Activated CD8-positive, alpha-beta T cell treated with anti-CD3 and anti-CD28 coated beads for 36 hours (primary cell): Measurements from ENCODE around the gene ITPKB. TPM values are rescaled to one million over a fixed set of nuclear protein-coding genes. Genes with fewer than 3 reads are reported as not detected.

Experiments used
- ATAC-seq: fragments of 200-7000 bp; cut with Tn5 transposase; one replicate; pipeline ENCODE4 v1.10.0; 2021; ENCODE audit warnings: mild to moderate bottlenecking, moderate library complexity
- CTCF ChIA-PET: fragments of 350-600 bp; sonication (Branson Sonifier 250); formaldehyde crosslinking; loops from one replicate; lab custom pipeline; 2021; ENCODE audit warnings: antibody characterized with exemption; lab: Charles Lee
- POLR2A ChIA-PET: fragments of 350-600 bp; sonication (Branson Sonifier 250); formaldehyde crosslinking; loops from one replicate; lab custom pipeline; 2021; ENCODE audit warnings: antibody characterized with exemption; lab: Charles Lee
- DNase-seq: peaks from one replicate; pipeline ENCODE4 v3.0.0-alpha.2; 2020
- H3K27ac Mint-ChIP-seq: one replicate; pipeline ENCODE4 v1.8.0; 2021; ENCODE audit warnings: mild to moderate bottlenecking, mixed read lengths
- H3K27me3 Mint-ChIP-seq: one replicate; pipeline ENCODE4 v1.8.0; 2021; ENCODE audit warnings: mixed read lengths
- H3K36me3 Mint-ChIP-seq: one replicate; pipeline ENCODE4 v1.8.0; 2021; ENCODE audit warnings: low read depth, mixed read lengths
- H3K4me1 Mint-ChIP-seq: one replicate; pipeline ENCODE4 v1.8.0; 2021; ENCODE audit warnings: low read depth, mixed read lengths
- H3K4me3 Mint-ChIP-seq: one replicate; pipeline ENCODE4 v1.8.0; 2021; ENCODE audit warnings: mild to moderate bottlenecking, moderate library complexity, mixed read lengths
- H3K9me3 Mint-ChIP-seq: one replicate; pipeline ENCODE4 v1.8.0; 2021; ENCODE audit warnings: mixed read lengths
- intact Hi-C: fragments of 100-400 bp; cut with micrococcal nuclease; formaldehyde crosslinking; loops from one replicate; pipeline ENCODE4 v1.10.0; 2022
- total RNA-seq, 2 experiments: library from RNA; stranded (reverse); gene quantifications; one replicate each; pipeline ENCODE4 v1.2.3, GENCODE V29; 2021
- TF ChIP-seq, protein P1 (sequence below): fragments of 200-600 bp; IDR thresholded peaks from one replicate; pipeline ENCODE4 v1.8.0; 2022; ENCODE audit warnings: antibody characterized with exemption, mild to moderate bottlenecking

ITPKB gene
- total RNA-seq, 2 experiments from 2014 or later, result 40.8 to 42.6 TPM

DNA sequence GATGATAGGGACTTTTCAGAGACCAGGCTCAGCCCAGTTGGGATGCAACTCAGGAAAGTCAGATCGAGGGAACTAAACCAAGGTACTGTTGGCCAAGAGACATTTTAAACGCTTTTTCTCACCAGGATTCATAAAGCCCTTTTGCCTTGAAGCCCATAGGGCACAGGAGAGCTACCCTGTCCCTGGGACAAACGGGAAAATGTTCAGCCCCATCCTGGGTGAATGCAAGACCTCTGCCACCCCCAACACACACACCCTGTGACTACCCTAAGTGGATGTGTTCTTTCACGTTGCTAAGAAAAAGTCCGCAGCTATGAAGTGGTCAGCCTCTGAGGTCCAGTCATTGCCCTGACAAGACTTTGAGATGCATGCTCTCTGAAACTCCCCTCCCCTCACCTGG, 58.4 kb downstream of the ITPKB start:
- ChIA-PET POLR2A (interaction anchor here (2.8 to 9.3 kb wide), 5 partner anchors 13 to 43 kb away, joined by 10 to 56 read pairs (median 11); no protein-coding TSS in a partner anchor), CTCF (interaction anchor here (0.9 to 5.5 kb wide), 7 partner anchors 7 to 47 kb away, joined by 3 to 42 read pairs (median 6); no protein-coding TSS in a partner anchor)
- H3K4me3 Mint-ChIP-seq, result peak overlapping the region; percentile 68
- H3K27me3 Mint-ChIP-seq, result no peaks in the 10 kb centered on the region
- peaks cover 31% of the 10 kb centered on the region for H3K36me3 Mint-ChIP-seq
- H3K4me1 Mint-ChIP-seq, result peaks cover 98% of the 10 kb centered on the region
- no peaks in the 10 kb centered on the region for H3K9me3 Mint-ChIP-seq
- no peak for ATAC-seq
- TF ChIP-seq, protein P1, sequence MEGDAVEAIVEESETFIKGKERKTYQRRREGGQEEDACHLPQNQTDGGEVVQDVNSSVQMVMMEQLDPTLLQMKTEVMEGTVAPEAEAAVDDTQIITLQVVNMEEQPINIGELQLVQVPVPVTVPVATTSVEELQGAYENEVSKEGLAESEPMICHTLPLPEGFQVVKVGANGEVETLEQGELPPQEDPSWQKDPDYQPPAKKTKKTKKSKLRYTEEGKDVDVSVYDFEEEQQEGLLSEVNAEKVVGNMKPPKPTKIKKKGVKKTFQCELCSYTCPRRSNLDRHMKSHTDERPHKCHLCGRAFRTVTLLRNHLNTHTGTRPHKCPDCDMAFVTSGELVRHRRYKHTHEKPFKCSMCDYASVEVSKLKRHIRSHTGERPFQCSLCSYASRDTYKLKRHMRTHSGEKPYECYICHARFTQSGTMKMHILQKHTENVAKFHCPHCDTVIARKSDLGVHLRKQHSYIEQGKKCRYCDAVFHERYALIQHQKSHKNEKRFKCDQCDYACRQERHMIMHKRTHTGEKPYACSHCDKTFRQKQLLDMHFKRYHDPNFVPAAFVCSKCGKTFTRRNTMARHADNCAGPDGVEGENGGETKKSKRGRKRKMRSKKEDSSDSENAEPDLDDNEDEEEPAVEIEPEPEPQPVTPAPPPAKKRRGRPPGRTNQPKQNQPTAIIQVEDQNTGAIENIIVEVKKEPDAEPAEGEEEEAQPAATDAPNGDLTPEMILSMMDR, result no peak
- no peak for DNase-seq
- intact Hi-C loops, result no loop called here
- H3K27ac Mint-ChIP-seq, result peak overlapping the region; percentile 94

DNA sequence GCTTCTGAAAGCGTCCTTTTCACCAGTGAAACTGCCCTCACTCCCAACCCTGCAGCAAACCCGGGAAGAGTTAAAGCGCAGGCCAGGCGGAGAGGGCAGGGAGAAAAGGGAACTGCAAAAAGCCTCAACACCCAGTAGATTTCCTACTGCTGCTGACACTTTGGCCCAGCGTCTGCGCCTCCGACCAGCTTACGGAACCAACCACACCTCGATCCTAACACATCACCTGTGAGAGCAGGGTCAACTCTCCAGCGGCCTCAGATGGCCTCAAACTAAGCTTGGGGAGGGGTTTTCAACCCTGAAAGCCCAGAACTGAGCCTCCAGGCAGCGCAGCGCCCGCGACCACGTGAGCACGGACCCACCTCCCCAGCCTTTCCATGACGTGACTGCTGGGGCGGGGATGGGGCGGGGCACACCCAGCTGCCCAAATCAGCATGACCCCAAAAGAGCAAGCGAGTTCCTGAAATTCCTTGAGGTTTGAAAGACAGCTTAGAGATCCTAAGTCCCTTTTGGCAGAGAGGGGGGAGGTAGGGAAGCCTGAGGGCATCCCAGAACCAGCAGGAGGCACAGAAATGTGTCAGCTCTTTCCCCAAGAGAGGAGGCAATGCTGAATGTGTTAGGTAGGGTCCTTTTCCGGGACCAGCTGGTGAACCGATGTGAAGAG, 59.1 kb downstream of the ITPKB start:
- H3K27me3 Mint-ChIP-seq, result no peaks in the 10 kb centered on the region
- POLR2A ChIA-PET, result interaction anchor here (0.7 to 9.3 kb wide), 9 partner anchors 7 to 47 kb away, joined by 4 to 56 read pairs (median 10); no protein-coding TSS in a partner anchor
- intact Hi-C loops, result loop anchor here (5.0 kb wide), 1 partner anchor 38 kb away; no protein-coding TSS in a partner anchor
- ATAC-seq (peak; percentile 18), DNase-seq (peak; percentile 89)
- H3K27ac Mint-ChIP-seq, result peak overlapping the region; percentile 94
- CTCF ChIA-PET, result interaction anchor here (0.9 to 5.5 kb wide), 6 partner anchors 8 to 46 kb away, joined by 3 to 42 read pairs (median 14); no protein-coding TSS in a partner anchor
- peaks cover 98% of the 10 kb centered on the region for H3K4me1 Mint-ChIP-seq
- peaks cover 24% of the 10 kb centered on the region for H3K36me3 Mint-ChIP-seq
- no peaks in the 10 kb centered on the region for H3K9me3 Mint-ChIP-seq
- TF ChIP-seq, protein P1, result no peak
- peak overlapping the region; percentile 68 for H3K4me3 Mint-ChIP-seq

DNA sequence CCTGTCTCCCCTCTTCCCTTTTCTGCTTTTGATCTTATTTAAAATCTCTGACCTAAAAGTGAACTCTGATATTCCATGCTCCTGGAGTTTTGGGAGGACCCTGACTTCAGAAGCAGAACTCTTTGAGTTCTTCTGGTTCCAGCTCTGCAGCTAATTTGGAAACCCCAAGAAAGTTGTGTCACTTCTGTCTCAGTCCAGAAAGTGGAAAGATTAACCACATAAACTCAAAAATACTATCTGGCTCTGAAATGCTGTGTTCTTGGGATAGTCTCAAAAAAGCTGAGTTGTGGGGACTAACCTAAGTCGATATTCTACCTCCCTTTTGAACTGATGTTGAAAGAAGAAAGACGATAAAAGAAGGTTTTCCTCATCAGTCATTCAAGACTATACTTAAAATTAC, 59.8 kb downstream of the ITPKB start:
- TF ChIP-seq, protein P1, result no peak
- peak overlapping the region; percentile 94 for H3K27ac Mint-ChIP-seq
- H3K4me1 Mint-ChIP-seq, result peaks cover 95% of the 10 kb centered on the region
- ATAC-seq (no peak), DNase-seq (no peak)
- no peaks in the 10 kb centered on the region for H3K9me3 Mint-ChIP-seq
- POLR2A ChIA-PET, result interaction anchor here (0.6 to 9.3 kb wide), 12 partner anchors 8 to 46 kb away, joined by 3 to 56 read pairs (median 5); no protein-coding TSS in a partner anchor
- H3K27me3 Mint-ChIP-seq, result no peaks in the 10 kb centered on the region
- H3K4me3 Mint-ChIP-seq, result peak overlapping the region; percentile 68
- CTCF ChIA-PET, result interaction anchor here (1.2 to 5.5 kb wide), 5 partner anchors 9 to 53 kb away, joined by 3 to 42 read pairs (median 23); no protein-coding TSS in a partner anchor
- intact Hi-C loops, result loop anchor here (5.0 kb wide), 1 partner anchor 37 kb away; no protein-coding TSS in a partner anchor
- H3K36me3 Mint-ChIP-seq, result peaks cover 23% of the 10 kb centered on the region

GRCh38 chr1:226678701-226679100, 60.4 kb downstream of the ITPKB start:
- POLR2A ChIA-PET, result interaction anchor here (0.6 to 9.3 kb wide), 12 partner anchors 8 to 50 kb away, joined by 3 to 56 read pairs (median 5); no protein-coding TSS in a partner anchor
- DNase-seq (peak; percentile 86), ATAC-seq (peak; percentile 32)
- Mint-ChIP-seq H3K4me1 (peaks cover 92% of the 10 kb centered on the region), H3K36me3 (peaks cover 20% of the 10 kb centered on the region), H3K27ac (peak overlapping the region; percentile 94), H3K4me3 (peak overlapping the region; percentile 68), H3K9me3 (no peaks in the 10 kb centered on the region), H3K27me3 (no peaks in the 10 kb centered on the region)
- CTCF ChIA-PET, result interaction anchor here (1.1 to 5.5 kb wide), 6 partner anchors 9 to 52 kb away, joined by 3 to 42 read pairs (median 9); no protein-coding TSS in a partner anchor
- intact Hi-C loops, result loop anchor here (5.0 kb wide), 1 partner anchor 36 kb away; no protein-coding TSS in a partner anchor
- TF ChIP-seq, protein P1, result no peak
